HG03442 (cell line): ENCODE measurements around the gene CREM.
A peak's percentile ranks its signal among the peaks of the same experiment; 100 is the strongest.
"Not testable (repeated sequence)": the region's sequence is repeated elsewhere in the genome, so short reads cannot be mapped to it uniquely, and the experiment has no call there.

ENCODE experiments used
- ATAC-seq: cut with Tn5 transposase; IDR thresholded peaks from one replicate; pipeline ENCODE4 v1.9.1; 2021; ENCODE audit warnings: mild to moderate bottlenecking, moderate library complexity; ENCODE audit not compliant: unreplicated experiment

The CREM gene

DNA sequence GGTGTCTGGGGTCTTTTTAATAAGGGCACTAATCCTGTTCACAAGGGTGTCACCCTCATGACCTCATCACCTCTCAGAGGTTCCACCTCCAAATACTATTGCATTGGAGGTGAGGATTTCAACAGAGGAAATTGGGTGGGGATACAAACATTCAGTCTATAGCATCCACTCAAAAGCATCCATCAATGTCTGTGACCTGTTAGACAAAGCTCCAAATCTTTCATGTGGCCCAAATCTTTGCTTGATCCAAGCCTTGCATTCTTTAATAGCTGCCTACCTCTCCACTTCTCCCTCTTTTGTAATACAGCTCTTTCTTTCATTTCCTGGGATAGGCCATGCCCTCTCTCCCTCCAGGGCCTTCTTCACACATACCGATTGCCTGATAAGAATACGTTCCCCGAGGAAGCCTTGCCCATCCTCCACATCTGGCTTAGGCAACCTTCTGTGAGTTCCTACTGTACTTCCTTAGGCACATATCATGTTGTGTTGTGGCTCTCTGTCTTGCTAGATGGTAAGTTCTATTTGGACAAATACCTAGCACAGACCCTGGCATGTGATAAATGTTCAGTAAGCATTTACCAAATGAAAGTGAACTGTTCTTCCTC lies 66.1 kb downstream of the CREM start:
- no peak for ATAC-seq

DNA sequence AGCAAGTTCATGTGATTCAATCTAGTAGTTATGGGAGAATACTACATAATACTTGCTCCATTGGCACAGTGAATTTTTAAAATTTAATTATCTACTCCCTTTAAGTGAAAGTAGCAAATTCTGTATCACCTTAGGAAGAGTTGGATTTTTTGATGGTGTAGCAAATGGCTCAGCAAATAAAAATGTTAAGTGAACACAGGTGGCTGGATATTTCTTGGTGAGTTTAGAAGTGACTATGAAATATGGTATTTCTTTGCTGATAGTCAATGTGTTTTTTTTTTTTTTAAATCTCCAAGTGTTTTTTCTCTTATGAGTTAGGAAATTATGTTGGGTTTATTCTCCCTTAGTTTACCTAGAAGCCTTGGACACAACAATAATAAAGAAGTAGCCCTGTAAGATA lies 67.8 kb downstream of the CREM start:
- ATAC-seq, result no peak

DNA sequence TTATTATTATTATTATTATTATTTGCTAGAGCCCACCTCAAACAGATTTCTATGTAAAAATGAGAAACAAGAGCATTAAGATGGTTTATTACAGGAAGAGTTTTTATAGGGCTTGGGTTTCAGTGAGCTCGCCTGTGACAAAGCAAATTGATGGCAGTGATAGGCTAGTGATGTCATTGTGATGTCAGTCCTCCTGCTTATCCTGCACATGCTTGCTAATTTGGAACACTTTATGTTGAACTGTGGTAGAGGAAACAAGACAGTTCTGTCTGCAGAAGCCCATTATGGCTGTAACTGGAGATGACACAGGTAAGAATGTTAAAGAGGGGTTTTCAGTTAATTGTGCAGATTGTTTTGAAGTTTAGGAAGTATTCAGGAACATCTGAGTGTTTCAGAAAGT lies 68.3 kb downstream of the CREM start:
- ATAC-seq, result no peak

DNA sequence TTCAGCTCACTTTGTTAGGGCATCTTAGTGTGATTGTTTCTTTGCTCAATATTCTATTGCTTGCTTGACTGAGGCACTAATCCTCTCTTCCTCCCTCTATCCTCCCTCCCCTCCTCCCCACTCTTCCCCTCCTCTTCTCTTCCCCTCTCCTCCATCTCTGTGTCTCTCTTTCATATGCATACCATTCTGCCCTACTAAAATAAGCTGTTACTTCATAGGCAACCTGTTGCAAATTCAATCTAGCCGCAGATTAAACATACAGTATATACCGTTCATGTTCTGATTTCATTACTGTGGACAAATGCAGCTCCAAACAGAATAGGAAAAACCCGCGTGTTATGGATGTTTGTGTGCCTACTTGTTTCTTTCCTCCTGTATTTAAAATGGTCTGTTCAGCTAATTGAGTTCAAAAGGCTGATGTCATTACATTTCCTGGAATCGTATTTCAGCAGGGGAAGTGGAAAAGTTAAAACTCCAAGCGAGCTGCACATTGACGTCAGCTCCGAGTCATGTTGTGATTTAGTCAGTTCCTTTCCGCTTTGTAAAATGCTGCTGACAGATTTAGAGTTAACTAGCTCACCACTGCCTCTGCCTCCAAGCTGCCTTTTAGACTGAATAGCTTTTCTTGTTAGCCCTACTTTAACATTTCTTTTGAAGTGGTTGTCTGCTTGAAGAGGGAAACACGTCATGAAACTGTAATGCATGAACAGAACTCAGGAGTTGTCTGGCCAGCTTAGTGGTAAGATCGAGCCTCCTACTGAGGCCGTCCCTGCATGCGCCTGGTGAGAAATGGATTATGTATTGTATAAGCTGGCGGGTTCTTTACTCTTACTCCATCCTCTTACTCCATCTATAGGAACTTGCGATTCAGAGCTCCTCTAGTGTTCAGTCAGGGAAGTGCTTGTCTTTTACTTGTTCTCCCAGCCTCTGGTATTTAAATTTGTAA lies 69.0 kb downstream of the CREM start:
- ATAC-seq, result peak; percentile 98

DNA sequence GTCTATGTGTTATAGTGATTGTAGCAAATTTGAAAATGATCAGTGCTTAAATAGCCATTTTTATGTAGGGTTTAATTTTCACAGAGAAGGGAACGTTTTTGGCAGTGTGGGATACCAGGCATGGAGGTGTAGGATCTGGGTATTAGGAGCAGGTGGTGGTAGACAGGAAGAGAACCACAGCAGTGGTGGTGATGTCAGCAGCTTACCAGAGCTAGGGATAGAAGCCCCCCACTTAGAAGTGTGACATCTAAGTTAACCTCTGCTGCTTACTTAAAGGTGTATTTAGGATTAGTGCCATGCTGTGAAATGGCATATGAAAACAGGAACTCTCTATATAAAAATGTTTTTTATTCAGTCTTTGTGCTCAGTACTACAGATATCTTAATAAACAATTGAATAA lies 73.8 kb downstream of the CREM start:
- no peak for ATAC-seq

DNA sequence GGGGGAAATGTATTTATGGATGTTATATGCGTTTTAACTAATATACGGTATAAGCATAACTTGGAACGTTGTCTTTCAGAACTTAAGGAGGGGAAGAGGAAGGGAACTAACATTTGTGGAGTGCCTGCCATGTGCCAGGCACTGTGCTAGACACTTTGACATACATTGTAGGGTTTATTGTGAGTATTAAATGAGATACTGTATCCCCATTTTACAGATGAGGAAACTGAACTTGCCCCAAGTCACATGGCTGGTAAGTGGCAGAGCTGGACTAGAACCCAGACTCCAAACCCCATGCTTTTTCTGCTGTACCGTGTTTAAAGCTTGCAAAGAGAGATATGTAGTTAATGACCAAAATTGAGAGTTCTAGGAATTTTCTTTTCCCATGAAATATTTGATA lies 74.6 kb downstream of the CREM start:
- no peak for ATAC-seq

DNA sequence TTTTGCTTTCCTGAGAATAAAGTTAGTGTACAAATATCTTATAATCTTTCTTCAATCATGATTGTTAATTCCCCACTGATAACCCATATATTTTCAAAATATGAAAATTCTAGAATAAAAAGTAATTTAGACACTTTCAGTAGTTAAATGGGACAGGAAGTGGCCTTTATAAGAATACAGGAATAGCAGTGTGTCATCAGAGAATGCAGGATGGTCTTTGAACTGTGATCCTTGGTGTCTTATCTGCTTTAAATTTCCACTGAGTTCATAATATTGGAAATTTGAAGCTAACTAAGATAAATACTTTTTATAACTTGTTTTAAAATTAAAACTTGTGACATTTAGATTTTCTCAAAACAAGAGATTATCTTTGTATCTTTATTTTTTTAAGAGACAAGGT lies 75.4 kb downstream of the CREM start:
- ATAC-seq, result no peak

DNA sequence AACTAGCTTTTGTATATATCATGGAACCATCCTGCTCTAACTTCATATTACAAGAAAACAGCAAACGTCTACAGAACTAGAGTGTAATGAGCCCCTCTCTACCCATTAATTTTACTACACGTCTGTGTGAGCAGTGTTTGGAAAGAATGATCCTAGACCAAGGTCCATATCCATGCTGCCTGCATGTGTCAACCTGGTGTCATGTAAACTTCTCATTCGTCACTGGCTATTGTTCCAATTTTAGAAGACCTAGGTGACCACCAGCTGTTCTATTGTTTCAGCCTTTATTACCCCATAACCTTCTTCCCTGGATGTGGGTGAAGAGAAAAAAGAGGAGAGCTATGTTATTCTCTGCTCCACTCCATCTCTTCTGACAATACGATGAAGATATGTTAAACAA lies 77.1 kb downstream of the CREM start:
- no peak for ATAC-seq

DNA sequence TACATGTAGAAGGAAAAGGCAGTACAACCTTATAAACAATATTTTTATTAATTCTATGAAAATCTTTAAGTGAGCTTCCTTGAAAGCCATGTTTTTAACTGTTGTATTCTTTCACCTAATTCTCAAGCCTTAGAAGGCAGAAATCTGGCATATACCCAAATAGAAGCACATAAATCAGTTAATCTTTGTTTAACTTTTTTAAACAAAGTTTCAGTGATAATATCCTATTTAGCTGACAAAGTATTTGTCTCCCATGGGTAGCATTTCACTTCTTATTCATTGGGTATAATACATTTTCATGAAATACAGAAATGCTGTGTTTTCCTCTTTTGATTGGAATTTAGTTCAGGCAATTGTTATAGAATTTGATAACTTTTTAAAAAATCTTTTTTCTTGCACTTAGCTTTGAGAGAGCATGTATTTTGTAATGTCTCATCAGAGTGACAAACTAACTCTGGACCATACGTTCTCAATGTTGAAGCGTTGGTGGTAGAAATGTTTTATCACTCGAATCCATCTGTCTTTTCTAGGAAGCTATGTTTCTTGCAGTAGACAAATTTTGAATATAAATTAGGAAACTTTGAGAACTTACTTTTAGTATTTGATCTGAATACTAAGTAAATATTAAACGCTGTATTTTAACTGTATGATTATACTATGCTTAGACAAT lies 78.1 kb downstream of the CREM start:
- no peak for ATAC-seq

DNA sequence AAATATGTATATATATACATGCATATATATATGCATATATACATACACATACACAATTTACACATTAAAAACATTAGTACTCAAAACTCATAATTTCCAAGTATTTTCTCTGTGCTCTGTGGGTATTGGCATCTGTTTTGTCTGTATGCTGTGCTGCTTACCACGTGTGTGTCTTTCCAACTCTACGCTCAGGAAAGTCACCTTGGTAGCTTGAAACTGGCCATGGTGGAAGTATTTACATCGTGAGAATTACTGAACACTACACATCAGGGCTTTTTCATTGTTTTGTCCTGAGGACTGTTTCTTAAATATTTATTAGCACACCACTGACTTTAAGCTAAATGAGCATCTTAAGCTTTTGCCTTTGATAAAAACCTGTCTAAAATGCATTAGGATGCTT lies 79.6 kb downstream of the CREM start:
- no peak for ATAC-seq

DNA sequence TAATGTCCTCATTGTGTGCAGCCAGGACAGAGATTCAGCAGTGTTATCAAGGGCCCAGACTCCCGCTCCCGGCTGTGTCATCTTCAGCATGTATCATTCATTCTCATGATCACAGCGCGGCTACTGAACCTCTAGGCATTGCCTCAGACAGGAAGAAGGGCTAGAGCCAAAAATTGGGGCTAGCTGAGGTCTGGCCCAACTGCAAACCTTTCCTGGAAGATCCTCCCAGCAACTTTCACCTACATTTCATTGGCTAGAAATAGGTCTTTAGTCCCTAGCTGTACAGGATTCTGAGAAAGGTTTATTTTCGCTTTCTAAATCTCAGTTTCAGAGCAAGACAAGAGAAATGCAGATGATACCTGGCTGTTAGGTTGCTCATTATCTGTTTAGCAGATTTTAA lies 81.9 kb downstream of the CREM start:
- ATAC-seq, result peak; percentile 80

DNA sequence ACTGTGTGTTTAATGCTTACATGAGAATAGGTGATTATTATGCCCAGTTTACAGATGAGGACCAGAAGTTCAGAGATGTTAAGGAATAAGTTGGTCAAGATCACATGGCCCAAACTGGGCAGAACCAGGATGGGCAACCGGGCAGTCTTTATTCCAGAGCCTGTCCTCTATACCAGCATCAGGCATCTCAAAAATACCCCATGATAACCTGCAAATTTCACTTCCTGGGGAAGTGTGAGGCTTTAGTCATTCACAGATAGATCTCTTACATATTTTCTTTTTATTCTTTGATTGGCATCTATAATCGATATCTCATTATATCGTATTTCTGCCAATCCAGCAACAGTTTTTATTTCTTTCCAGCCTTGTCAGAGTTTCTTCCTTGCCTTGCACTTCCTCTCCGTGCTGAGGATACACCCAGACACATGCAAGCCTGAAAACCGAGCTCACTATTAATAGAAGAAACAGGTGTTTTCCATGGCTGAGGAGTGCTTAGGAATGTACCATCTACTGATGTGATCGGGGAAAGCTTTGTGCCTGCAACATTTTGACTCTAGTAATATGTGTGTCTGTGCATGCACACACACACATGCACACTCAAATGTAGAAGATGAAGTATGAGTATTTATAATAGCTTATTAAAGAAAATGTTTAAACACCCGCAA lies 82.4 kb downstream of the CREM start:
- peak; percentile 12 for ATAC-seq

DNA sequence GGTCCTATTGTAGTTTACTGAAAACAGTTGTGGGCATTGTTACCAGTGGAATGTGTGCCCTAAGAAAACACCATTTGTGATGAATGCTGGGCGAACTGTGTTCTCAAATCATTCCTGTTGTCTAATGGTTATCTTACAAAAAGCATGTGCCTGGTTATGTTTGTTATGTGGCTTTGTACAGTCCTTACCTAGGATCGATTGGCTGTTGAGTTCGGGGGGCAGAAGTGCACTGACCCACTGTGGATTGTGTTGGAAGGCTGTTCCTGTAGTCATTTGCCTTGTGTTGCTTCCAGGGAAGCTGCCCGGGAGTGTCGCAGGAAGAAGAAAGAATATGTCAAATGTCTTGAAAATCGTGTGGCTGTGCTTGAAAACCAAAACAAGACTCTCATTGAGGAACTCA lies 84.3 kb downstream of the CREM start:
- ATAC-seq, result no peak

DNA sequence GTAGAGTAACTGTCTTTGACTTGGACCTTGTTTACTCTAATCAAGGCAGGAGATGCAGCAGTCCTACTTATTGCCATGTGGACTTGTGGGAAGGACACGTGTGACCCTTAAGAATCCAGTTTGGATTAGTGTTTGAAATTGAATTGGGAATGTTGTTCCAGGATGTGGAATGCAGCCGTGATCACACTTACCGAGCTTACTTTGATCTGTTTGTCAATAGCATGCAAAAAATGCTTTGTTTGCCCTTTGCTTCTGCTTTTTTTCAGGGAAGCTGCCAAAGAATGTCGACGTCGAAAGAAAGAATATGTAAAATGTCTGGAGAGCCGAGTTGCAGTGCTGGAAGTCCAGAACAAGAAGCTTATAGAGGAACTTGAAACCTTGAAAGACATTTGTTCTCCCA lies 84.7 kb downstream of the CREM start:
- no peak for ATAC-seq

DNA sequence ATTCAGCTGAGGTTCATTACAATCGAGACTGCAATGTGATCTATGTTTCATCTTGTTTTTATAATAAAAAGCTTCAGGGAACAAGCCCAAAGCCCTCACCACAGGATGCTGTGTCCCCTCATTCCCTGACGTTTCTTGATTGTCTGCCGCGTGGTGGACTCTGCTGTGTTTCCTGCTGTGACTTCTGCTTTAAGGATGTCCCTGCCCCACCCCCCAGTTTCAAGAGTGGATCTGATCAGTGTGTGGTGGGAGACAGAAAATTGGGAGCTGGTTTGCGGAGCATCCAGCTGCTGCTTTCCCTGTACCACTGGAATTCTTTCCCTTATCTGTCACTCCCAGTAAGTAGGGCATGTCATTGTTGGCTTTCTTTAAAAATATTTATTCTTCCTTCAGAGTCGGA lies 86.2 kb downstream of the CREM start:
- no peak for ATAC-seq

DNA sequence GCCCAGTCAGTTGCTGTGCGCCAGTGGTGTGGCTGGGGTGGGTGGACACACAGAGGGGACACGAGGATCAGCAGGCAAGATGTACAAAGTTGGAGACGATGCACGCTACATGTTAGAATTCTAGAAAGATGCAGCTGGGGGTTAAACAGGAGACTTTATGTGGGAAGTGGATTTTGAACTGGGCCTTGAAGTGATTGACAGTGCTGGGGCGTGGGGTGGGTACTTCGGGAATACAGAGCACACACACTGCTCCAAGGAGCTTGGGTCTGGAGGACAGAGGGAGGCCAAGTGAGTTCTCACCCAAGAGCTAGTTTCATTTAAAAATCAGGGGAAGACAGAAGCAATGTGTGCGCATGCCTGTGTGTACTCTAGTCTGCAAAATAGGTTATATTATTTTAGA lies 87.1 kb downstream of the CREM start:
- no peak for ATAC-seq

DNA sequence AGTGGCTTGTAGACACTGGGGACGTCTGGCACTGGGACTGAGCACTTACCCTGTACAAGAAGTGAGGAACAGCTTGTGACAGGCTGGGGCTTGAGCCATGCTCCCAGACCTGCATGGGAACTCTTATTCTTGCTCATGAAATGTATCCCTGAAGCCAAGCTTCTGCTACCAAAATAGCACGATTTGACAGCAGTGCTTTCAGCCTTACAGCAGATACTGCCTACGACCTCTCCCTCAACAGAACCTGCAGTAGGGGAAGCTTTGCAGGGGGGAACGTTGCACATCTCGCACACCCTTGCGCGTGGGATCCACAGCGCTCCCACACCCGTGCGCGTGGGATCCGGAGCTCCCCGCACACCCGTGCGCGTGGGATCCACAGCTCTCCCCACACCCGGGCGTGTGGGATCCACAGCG lies 88.0 kb downstream of the CREM start:
- no peak for ATAC-seq

DNA sequence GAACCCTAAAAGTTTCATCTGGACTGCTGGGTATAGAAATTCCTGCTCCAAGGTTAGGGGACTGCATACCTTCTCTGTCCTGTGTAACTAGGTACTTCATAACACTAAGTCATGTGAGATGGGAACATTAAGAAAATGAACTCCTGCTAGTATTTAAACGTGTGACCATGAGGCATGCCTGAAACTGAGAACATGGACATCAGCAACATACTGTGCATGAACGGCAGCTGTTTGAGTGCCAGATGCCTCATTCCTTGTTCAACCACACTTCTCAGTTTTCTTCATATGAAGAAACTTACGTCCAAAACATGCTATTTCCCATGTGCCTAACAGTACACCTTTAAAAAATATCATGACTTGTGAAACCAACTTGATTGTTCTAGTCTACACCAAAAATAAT lies 88.5 kb downstream of the CREM start:
- ATAC-seq, result no peak

DNA sequence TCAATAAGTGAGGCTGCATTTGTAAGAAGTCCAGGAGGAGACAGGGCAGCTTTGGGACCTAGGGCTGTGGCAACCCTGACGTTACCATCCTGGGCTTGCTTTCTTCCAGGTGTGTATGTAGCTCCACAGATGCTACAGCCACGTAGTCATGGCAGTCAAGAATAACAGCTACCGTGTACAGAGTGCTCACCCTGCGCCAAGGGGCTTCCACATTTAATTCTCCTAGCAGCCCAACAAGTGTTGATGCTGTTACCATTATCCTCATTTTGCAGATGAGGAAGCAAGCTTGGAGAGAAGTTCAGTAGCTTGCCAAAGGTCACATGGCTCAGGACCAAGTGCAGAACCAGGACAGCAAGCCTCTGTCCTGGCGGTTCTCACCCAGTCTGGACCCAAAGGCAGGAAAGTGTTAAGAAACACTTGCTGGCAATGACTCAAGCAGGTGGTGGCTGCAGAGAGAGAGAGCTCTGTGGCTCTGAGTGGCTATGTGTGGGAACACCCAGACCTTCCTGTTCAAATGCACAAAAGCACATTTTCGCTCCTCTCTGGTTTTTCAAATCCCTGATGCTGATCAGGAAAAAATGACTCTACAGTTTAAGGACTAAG lies 89.8 kb downstream of the CREM start:
- ATAC-seq, result no peak

DNA sequence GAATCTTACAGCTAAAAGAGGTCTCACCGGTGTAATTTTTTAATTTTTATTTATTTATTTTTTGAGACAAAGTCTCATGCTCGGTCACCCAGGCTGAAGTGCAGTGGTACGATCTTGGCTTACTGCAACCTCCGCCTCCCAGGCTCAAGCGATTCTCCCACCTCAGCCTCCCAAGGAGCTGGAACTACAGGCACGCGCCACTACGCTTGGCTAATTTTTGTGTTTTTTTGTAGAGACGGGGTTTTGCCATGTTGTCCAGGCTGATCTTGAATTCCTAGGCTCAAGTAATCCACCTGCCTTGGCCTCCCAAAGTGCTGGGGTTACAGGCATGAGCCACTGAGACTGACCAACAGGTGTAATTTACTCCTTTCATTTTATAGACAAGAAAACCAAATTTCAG lies 90.3 kb downstream of the CREM start:
- ATAC-seq, result not testable (repeated sequence)

DNA sequence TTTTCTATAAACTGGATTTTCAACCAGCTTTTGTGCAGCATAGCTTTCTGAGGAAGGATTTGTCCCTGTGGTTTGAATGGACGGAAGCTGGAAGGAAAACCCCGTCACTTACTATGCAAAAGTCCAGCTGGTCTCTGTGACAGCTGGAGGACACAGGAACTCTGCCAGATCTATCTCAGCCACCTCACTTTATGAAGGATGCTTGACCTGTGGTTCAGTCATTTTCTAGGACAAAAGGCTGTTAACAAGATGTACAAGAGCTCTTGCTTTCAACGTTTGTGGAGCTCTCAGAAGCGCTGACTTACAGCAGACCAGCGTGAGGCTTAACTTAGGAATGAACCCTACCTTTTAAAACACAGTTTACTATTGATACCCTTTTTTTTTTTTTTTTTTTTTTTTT lies 90.8 kb downstream of the CREM start:
- ATAC-seq, result no peak
